Coronary artery (tissue), 2 donors: ENCODE measurements around the gene KLK4.

ENCODE experiments used
- DNase-seq: peaks from one replicate; pipeline ENCODE4 v3.0.0-alpha.2; 2017; ENCODE audit warnings: low spot score
- H3K27ac ChIP-seq, 2 donors: fragments of 200-600 bp; sonication (generic); one replicate each; pipeline ENCODE4 v1.5.1; 2016 to 2019
- H3K4me3 ChIP-seq: fragments of 200-600 bp; sonication (generic); 2 replicates; pipeline ENCODE4 v1.5.1; 2016; ENCODE audit warnings: mild to moderate bottlenecking, moderate library complexity
- TF ChIP-seq, protein P1 (sequence below): fragments of 200-600 bp; sonication (generic); IDR thresholded peaks from one replicate; pipeline ENCODE4 v1.5.1; 2019; ENCODE audit warnings: antibody characterized with exemption

The KLK4 gene

DNA sequence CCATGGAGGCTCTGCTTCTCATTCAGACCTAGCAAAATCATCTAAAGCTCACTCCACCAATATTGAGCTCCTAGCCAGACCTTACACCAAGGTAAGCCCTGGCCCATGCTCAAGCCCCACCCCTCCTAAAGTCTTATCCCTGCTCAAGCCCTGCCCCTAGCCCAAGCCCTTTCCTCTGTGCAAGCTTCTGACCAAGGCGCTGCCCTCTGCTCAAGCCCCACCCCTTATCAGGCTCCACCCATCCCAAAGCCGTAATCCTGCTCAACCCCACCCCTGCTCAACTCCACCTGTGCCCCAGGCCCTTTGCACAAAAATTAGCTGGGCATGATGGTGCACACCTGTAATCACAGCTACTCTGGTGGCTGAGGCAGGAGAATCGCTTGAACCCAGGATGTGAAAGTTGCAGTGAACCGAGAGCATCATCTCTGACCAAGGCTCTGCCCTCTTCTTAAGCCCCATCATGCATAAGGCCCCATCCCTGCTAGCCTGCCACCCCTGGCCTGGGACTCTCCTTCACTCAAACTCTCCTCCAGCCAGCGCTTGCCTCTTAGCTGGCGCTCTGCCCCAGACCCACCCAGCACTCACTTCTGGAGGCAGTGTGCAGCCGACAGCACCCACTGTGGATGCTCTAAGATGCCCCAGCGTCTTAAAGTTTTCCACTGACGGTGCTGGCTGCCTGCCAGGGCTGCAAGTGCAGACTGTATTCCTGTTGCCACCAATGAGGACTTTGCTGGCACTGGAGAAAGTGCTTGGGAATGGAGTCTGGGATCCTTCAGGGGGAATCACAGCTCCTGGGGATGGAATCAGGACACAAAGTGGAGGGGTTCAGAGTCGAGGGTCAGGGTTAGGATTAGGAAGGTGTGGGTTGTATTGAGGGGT is 16.5 kb downstream of the KLK4 start:
- H3K27ac ChIP-seq: no peak overlapping the region
- DNase-seq: no peak
- TF ChIP-seq, protein P1, sequence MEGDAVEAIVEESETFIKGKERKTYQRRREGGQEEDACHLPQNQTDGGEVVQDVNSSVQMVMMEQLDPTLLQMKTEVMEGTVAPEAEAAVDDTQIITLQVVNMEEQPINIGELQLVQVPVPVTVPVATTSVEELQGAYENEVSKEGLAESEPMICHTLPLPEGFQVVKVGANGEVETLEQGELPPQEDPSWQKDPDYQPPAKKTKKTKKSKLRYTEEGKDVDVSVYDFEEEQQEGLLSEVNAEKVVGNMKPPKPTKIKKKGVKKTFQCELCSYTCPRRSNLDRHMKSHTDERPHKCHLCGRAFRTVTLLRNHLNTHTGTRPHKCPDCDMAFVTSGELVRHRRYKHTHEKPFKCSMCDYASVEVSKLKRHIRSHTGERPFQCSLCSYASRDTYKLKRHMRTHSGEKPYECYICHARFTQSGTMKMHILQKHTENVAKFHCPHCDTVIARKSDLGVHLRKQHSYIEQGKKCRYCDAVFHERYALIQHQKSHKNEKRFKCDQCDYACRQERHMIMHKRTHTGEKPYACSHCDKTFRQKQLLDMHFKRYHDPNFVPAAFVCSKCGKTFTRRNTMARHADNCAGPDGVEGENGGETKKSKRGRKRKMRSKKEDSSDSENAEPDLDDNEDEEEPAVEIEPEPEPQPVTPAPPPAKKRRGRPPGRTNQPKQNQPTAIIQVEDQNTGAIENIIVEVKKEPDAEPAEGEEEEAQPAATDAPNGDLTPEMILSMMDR: no peak
- no peak overlapping the region for H3K4me3 ChIP-seq

DNA sequence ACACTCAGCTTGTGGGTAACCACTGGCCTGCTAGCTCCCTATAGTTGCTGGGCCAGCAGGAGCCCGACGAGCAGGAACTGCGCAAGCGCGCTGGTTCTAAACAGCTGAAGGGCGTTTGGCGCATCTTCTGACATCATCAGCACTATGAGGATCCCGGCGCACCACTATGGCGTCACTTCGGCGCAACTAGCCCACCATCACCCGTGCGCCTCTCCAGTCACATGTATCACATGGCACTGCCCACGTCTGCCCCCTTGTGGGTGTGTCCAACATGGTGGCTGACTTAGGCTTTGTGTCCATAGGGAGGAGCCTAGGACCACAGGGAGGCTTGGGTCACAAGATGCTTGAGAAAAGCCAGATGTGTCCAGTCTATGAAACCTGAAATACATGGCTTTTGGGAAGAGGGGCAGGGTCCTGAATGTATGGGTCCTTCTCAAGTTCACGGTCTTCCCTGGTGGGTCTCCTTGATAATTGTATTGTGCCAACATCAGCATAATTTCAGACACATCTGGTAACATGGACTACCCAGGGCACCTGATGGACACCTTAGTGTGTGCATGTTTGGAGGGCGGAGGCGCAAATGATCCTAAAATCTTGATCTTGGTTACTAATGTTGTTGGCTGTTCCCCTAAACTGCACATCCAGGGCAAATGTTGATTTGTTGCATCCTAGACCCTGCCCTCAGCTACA is 18.0 kb downstream of the KLK4 start:
- TF ChIP-seq, protein P1: no peak
- H3K27ac ChIP-seq: no peak overlapping the region
- no peak overlapping the region for H3K4me3 ChIP-seq
- no peak for DNase-seq

DNA sequence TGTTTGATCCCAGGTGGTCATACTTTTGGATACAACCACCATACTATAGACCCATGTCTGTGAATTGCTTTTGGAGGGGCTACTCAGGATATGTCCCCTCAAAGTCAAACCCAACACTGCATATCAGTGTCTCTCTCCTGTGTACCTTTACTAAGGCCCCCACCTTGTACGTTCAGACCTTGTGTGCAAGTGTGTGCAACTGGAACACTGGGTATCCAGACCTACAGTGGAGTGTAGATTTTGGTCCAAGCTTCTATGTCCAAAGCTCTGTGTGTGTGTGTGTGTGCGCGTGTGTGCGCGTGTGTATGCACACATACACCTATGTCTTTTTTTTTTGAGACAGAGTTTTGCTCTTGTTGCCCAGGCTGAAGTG is 20.0 kb downstream of the KLK4 start:
- Histone ChIP-seq H3K4me3 (no peak overlapping the region), H3K27ac (no peak overlapping the region)
- TF ChIP-seq, protein P1: no peak
- no peak for DNase-seq

DNA sequence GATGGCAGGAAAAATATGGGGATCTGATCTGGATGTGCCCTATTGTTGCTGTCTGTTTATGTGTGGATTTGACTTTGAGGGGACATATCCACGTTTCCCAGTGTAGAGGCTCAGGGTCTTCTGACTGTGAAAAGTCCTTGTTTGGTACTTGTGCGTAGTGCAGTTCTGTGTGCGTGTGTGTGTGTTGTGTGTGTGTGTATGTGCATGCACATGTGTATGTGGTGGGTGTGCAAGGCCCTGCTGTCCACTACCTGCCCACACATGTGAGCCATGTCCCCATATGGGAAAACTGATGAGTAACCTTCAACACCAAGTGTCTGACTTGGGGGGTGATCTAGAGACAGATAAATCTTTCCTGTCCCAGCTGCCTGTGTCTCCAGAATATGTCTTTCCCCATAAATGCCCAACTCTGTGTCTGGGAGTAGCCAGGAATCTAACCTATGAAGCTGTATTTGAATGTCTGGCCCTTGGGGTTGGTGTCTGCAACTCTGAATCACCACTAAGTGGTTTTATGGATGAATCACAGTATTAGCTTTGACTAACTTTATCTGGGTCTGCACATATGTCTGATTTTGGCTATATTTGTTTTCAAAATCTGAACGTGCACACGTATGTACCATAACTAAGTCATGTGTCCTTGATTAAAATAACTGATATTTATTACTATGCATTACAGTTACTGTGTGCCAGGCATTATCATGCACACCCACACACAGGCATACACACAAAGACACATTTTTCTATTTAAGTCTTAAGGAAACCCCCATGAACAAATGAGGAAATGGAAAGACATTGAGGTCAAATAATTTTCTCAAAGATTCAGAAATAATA is 20.6 kb downstream of the KLK4 start:
- Histone ChIP-seq H3K4me3 (no peak overlapping the region), H3K27ac (no peak overlapping the region)
- TF ChIP-seq, protein P1: no peak
- DNase-seq: no peak

DNA sequence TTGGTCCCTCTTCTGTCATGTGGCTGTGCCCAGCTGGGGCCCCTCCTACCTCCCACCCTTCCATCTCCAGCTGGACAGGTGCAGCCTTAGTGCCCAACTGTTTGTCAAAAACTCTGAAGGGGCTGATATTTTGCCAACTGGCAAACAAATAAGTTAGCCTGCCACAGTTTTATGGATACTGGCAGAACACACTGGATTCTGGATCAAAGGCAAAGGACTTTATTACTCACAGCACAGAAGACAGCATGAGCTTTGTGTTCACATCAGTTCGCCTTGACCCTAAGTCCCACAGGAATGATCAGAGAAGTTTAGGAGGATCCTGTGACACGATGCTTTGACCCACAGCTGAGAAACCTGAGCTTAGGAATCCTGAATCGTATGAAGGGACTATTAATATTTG is 21.6 kb downstream of the KLK4 start:
- no peak overlapping the region for H3K27ac ChIP-seq
- no peak overlapping the region for H3K4me3 ChIP-seq
- DNase-seq: no peak
- TF ChIP-seq, protein P1: no peak

DNA sequence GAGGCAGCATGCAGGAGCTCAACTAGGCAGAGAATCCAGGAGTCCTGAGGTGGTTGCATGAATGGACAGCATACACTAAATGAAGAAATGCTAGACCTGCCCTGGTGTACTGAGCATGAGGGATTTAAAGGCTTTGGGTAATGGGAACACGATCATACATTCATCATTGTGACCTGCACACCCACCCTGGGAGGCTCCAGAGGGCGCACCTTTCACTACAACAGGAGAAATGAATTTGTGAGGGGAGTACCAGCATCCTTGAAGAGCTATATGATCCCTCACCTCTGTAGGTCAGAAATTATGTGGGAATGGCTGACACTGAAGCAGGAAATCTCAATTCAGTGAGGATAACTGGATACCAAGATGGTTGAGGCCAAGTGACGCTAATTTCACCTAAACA is 29.0 kb downstream of the KLK4 start:
- Histone ChIP-seq H3K4me3 (no peak overlapping the region), H3K27ac (no peak overlapping the region)
- TF ChIP-seq, protein P1: no peak
- DNase-seq: no peak
